Activated CD8-positive, alpha-beta memory T cell treated with anti-CD3 and anti-CD28 coated beads for 48 hours (primary cell): ENCODE data around the gene NLRP6.
"Not testable (repeated sequence)": the region's sequence is repeated elsewhere in the genome, so short reads cannot be mapped to it uniquely, and the experiment has no call there.

Experiments used
- DNase-seq, 3 experiments: peaks; one replicate each; pipeline ENCODE4 v3.0.0-alpha.2; 2020; ENCODE audit warnings: low read depth in 2 of 3, low spot score in 2 of 3

The NLRP6 gene

GRCh38 chr11:281486-282161, 3.4 kb downstream of the NLRP6 start:
- DNase-seq = no peak

- DNase-seq = no peak
Observed at GRCh38 chr11:282171-282570, 4.0 kb downstream of the NLRP6 start.

DNA sequence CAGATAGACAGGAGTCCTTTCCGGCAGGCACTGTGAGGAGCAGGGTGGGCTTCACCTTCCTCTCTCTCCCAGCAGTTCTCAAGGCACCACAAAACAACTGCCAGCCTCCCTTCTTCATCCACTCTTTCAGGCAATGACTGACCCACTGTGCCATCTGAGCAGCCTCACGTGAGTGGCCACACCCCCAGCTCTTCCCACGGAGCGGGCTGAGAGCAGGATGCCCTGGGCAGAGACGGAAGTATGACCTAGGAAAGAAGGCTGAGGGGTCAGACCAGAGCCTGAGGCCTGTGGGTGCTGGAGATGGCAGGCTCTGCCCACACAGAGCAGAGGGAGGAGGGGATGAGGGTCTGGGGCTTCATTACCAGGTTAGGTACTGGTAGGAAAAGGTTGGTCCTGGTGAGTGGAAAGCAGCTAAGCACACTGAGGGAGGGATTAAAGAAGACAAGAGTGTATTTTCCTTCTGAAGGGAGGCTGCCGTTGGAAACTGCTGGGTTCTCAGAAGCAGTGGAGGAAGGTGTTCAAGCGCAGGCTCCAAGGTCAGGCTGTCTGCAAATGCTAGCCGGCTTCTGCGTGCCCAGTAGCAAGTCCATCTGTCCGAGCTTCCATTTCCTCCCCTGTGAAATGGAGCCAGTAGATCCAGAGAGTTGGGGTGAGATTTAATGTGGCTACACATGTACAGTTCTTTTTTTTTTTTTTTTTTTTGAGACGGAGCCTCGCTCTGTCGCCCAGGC, 4.6 kb downstream of the NLRP6 start:
- DNase-seq = no peak

DNA sequence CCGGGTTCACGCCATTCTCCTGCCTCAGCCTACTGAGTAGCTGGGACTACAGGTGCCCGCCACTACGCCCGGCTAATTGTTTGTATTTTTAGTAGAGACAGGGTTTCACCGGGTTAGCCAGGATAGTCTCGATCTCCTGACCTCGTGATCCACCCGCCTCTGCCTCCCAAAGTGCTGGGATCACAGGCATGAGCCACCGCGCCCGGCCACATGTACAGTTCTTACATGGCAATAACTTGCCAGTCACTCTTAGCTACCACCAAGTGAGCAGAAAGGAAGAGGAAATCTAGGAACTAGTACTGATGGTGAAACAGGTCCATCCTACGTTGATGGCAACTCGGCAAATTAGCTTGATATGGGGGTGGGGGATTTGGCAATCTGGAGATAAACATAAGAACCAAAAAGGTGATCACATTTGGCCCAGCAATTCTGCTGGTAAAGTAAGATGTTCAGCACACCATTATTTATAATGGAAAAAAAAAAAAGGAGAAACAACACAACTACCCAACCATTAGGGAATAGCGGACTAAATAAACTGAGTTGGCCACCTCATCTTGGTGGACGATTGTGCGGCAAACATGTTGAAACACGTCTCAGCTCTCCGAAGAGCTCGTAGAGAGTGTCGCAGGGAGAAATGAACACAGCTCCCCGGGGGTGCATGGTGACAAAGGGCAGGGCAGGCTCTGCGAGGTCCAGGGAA, 5.3 kb downstream of the NLRP6 start:
- DNase-seq = no peak

DNA sequence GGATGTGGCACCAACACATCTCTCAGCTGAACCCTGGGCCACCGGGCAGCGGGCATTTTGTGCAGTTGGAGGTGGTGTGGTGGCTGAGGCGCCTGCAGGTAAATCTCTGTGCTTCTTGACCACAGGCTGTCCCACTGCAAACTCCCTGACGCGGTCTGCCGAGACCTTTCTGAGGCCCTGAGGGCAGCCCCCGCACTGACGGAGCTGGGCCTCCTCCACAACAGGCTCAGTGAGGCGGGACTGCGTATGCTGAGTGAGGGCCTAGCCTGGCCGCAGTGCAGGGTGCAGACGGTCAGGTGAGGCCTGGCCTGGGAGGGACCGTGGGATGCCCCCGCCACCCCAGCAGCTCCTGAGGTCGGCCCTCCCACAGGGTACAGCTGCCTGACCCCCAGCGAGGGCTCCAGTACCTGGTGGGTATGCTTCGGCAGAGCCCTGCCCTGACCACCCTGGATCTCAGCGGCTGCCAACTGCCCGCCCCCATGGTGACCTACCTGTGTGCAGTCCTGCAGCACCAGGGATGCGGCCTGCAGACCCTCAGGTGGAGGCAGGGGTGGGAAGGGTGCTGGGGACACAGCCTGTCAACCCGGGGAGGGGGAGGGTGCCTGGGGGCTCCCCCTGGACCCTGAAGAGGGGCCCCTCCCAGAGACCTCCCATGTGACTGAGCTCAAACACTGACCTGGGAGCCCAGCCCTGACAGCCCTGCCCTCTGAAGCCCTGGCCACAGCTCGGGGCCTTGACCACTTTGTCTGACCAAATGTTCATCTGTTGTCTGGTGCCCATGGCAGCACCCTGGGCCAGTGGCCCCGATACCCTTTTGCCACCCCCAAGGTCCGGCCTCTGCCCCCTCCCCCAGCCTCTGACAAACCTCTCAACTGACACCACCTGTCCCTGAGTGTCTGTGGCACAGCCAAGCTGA, 6.2 kb downstream of the NLRP6 start:
- no peak for DNase-seq

DNA sequence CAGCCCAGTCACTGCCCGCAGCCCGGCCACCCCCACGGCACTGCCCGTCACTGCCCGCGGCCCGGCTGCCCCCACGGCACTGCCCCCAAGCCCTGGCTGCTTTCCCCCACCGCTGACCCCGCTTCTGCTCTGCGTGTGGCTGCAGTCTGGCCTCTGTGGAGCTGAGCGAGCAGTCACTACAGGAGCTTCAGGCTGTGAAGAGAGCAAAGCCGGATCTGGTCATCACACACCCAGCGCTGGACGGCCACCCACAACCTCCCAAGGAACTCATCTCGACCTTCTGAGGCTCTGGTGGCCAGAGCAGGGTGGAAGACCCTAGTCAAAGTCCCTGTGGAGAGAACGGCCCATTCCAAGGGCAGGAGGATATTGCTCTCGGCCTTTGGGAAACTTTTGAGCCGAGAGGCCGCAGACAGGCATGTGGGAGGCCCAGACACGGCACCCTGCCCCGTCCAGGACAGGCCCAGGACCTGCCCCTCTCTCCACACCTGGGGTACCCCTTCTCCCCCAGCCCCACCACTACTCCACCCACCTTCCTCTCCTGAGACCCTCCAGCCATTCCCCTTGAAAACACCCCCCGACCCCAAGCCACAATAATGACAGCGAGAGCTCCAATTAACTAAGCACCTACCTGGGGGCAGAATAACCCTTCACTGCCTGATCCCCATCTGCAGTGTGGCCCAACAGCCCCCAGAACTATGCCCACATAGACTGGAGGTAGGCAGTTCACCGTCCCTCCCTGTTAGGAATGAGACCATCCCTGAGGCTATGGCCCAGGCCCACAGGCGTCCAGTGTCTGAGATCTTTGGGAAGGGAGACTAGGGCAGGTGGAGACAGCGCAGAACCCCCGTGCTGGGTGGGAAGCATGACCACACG, 7.0 kb downstream of the NLRP6 start:
- DNase-seq = no peak

GRCh38 chr11:285894-286220, 7.7 kb downstream of the NLRP6 start:
- DNase-seq = no peak

DNA sequence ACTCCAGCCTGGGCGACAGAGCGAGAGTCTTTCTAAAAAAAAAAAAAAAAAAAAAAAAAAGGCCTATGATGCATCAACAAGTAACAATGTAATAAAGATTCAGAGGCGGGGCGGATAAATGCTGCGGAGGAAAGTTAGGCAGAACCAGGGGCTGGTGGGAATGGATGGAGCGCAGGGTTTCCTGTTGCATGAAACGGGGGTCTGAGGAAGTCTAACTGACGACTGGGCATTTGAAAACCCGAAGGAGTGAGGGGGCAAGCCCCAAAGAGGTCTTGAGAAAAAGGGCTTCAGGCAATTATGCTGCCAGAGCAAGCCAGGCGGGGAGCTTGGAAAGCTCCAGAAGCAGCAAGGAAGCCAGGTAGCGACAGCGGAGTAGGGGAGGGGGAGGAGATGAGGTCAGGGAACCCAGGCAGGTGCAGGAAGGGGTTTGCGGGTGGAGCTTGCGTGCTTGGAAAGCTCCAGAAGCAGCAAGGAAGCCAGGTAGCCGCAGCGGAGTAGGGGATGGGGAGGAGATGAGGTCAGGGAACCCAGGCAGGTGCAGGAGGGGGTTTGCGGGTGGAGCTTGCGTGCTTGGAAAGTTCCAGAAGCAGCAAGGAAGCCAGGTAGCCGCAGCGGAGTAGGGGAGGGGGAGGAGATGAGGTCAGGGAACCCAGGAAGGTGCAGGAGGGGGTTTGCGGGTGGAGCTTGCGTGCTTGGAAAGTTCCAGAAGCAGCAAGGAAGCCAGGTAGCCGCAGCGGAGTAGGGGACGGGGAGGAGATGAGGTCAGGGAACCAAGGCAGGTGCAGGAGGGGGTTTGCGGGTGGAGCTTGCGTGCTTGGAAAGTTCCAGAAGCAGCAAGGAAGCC, 9.0 kb downstream of the NLRP6 start:
- not testable (repeated sequence) for DNase-seq

GRCh38 chr11:287821-288477, 9.7 kb downstream of the NLRP6 start:
- DNase-seq = no peak

DNA sequence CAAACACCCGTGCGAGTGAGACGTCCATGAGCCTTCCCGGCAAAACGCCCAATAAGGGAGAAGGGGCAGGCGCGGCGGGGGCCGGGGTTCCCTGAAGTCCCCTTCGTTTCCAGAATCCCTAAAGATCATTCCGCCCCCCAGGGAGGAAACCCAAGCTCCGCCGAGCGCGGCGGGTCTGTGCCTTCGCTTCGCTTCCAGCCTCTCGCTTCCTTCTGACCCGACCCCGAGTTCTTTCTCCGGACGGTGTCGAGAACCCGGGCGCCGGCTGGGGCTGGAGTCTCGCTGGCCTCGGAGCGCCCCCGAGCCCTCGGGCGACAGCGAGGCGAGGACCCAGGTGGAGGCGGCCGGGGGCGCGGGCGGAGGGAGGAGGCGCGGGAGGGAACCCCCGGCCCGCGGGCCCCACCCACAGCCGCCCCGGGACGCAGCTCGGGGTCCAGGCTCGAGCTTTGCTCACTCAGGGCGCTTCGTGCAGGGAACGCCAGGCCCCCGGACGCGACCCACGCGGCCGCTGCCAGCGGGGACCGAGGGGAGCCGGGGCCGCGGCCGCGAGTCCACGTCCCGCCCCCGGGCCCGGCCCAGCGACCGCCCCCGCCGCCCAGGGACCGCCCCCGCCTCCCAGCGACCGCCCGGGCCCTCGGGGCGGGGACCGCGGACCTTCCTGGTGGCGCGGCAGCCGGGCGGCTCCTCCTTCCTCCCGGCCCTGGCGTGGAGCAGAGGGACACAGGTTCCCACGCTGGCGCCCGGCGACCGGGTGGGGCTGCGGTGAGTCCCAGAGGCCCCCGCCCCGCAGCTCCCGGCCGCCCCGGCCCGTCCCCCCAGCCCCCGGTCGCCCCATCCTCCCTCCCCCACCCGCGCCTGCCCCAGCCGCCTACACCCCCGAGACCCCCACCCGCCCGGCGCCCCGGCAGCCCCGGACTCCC, 10.5 kb downstream of the NLRP6 start, which contains the start of gene PGGHG:
TSS of gene PGGHG (plus strand) at position 649 of the 920 bp plus-strand sequence. CDS start 691 bp downstream, outside the sequence.
- no peak for DNase-seq

GRCh38 chr11:289398-289711, 11.1 kb downstream of the NLRP6 start:
- no peak for DNase-seq

GRCh38 chr11:289712-290620, 11.8 kb downstream of the NLRP6 start:
- no peak for DNase-seq

GRCh38 chr11:290621-291231, 12.5 kb downstream of the NLRP6 start:
- DNase-seq = no peak

DNA sequence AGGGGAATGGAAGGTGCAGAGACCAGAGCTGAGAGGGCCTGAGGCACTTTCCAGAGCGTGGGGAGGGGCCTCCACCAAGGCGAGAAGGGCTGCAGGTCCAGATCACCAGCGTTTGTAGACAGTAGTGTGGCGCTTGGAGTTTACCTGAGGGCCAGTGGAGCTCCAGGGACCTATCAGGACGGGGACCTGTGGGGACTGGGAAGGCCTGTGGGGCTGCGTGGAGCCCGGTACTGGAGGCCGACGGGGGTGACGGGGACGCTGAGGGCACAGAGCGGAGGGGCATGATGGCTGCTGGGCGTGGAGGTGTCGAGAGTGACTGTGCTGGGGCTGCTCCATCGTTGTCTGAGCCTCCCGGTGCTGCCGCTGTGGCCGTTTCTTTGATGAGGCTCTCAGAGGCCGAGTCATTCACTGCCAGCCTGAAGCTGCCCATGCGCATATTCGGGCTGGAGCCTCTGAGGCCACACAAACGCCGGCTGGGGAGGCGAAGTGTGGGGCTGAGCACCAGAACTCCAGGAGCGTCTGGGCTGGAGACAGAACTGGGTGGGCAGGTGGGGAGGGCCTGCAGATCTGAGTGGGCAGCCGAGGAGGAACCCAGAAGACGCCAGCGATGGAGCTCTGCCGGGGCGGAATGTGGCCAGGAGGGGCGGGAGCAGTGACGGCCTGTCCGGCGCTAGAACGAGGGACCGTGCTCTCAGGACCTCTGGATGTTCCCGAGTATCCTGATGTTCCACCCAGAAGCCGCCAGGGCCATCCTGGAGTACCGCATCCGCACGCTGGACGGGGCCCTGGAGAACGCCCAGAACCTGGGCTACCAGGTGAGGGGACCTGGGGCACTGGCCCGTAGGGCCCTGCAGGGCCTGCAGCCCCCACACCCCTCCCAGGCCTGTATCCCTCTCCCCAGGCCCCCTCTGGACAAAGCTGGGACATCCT, 13.3 kb downstream of the NLRP6 start:
- no peak for DNase-seq
